ENCODE measurements around the gene PDAP1.
"Not testable (repeated sequence)": the region's sequence is repeated elsewhere in the genome, so short reads cannot be mapped to it uniquely, and the experiment has no call there.

The PDAP1 gene

GRCh38 chr7:99383203-99383602 is 25.2 kb downstream of the PDAP1 start:
- Histone ChIP-seq H3K4me3 (no peak overlapping the region), H3K27ac (no peak overlapping the region), H3K4me1 (peaks cover 0 to 33% (median 28%) of the 10 kb centered on the region in 4 donors), H3K36me3 (peaks cover 18 to 38% (median 26%) of the 10 kb centered on the region in 3 donors), H3K27me3 (no peaks in the 10 kb centered on the region), H3K9me3 (no peaks in the 10 kb centered on the region)
- DNase-seq, result no peak
- no peak for TF ChIP-seq CTCF (IDR thresholded peaks at IDR 0.05)
- intact Hi-C loops (cut with DNase I; ENCODE audit: low total_unique reads), result no loop called here

- Histone ChIP-seq H3K4me1 (peaks cover 0 to 33% (median 28%) of the 10 kb centered on the region in 4 donors), H3K36me3 (peaks cover 3 to 31% (median 25%) of the 10 kb centered on the region in 3 donors), H3K27me3 (no peaks in the 10 kb centered on the region), H3K9me3 (no peaks in the 10 kb centered on the region), H3K27ac (no peak overlapping the region), H3K4me3 (no peak overlapping the region)
- intact Hi-C loops (cut with DNase I; ENCODE audit: low total_unique reads), result no loop called here
- TF ChIP-seq CTCF (IDR thresholded peaks at IDR 0.05), result no peak
- no peak for DNase-seq
Observed at GRCh38 chr7:99381664-99382075, 26.7 kb downstream of the PDAP1 start.

- Histone ChIP-seq H3K27me3 (no peaks in the 10 kb centered on the region), H3K4me1 (peaks cover 0 to 34% (median 29%) of the 10 kb centered on the region in 4 donors), H3K27ac (peak overlapping the region; percentile 84 to 86), H3K4me3 (peak overlapping the region in 1 of 2 donors; percentile 33), H3K9me3 (no peaks in the 10 kb centered on the region), H3K36me3 (peaks cover 0 to 24% (median 19%) of the 10 kb centered on the region in 3 donors)
- peak in 1 of 2 donors; percentile 36 for DNase-seq
- intact Hi-C loops (cut with DNase I; ENCODE audit: low total_unique reads), result no loop called here
- no peak for TF ChIP-seq CTCF (IDR thresholded peaks at IDR 0.05)
Observed at GRCh38 chr7:99380823-99381663, 27.4 kb downstream of the PDAP1 start.

GRCh38 chr7:99380032-99380822 is 28.2 kb downstream of the PDAP1 start:
- Histone ChIP-seq H3K4me3 (peak overlapping the region; percentile 21 to 33), H3K4me1 (peaks cover 0 to 42% (median 36%) of the 10 kb centered on the region in 4 donors), H3K9me3 (no peaks in the 10 kb centered on the region), H3K36me3 (peaks cover 0 to 17% (median 14%) of the 10 kb centered on the region in 3 donors), H3K27ac (peak overlapping the region; percentile 84 to 86), H3K27me3 (no peaks in the 10 kb centered on the region)
- peak in 1 of 2 donors; percentile 54 for DNase-seq
- intact Hi-C loops (cut with DNase I; ENCODE audit: low total_unique reads), result no loop called here
- TF ChIP-seq CTCF (IDR thresholded peaks at IDR 0.05), result no peak

- H3K27me3 ChIP-seq; H3K9me3 ChIP-seq; DNase-seq; intact Hi-C loops (cut with DNase I; ENCODE audit: low total_unique reads): not testable (repeated sequence)
- Histone ChIP-seq H3K36me3 (peaks cover 0 to 17% (median 14%) of the 10 kb centered on the region in 3 donors), H3K27ac (peak overlapping the region; percentile 84 to 86), H3K4me1 (peaks cover 0 to 42% (median 36%) of the 10 kb centered on the region in 4 donors), H3K4me3 (peak overlapping the region; percentile 21 to 33)
- TF ChIP-seq CTCF (IDR thresholded peaks at IDR 0.05), result peak in 1 of 2 experiments; percentile 3
Observed at GRCh38 chr7:99379693-99380031, 28.7 kb downstream of the PDAP1 start.

Data from tibial artery (tissue), 4 donors.